ENCODE measurements around the gene CCDC6. TPM values are rescaled to one million over a fixed set of nuclear protein-coding genes. Genes with fewer than 3 reads are reported as not detected.
"Not testable (repeated sequence)": the region's sequence is repeated elsewhere in the genome, so short reads cannot be mapped to it uniquely, and the experiment has no call there.

The CCDC6 gene
- total RNA-seq, 1 experiment from 2014 or later = 91.9 TPM

DNA sequence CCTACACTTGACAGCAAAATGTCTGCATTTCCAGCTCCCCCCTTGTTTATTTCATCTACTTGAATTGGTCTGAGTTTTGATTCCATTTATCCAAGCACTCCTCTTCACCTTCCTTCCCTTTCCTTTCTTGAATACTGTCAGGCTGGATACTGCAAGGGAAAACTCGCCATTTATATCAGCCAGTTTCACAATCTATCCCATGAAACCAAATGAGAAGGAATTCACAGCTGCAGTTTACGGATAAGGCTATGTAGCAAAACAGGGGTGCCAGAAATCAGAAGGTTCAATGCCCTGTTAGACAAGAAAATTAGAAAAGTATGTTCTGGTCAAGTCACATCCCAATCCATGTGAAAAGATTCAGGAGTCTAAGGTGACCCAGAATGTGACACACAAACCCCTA, 28.1 kb downstream of the CCDC6 start:
- peaks cover 29% of the 10 kb centered on the region for H4K20me1 ChIP-seq (ENCODE audit: insufficient read depth)
- H3K27ac ChIP-seq = no peak overlapping the region
- no peak overlapping the region for H2AFZ ChIP-seq
- no peaks in the 10 kb centered on the region for H3K9me3 ChIP-seq (ENCODE audit: insufficient read depth, low read depth)
- TF ChIP-seq, protein P1, sequence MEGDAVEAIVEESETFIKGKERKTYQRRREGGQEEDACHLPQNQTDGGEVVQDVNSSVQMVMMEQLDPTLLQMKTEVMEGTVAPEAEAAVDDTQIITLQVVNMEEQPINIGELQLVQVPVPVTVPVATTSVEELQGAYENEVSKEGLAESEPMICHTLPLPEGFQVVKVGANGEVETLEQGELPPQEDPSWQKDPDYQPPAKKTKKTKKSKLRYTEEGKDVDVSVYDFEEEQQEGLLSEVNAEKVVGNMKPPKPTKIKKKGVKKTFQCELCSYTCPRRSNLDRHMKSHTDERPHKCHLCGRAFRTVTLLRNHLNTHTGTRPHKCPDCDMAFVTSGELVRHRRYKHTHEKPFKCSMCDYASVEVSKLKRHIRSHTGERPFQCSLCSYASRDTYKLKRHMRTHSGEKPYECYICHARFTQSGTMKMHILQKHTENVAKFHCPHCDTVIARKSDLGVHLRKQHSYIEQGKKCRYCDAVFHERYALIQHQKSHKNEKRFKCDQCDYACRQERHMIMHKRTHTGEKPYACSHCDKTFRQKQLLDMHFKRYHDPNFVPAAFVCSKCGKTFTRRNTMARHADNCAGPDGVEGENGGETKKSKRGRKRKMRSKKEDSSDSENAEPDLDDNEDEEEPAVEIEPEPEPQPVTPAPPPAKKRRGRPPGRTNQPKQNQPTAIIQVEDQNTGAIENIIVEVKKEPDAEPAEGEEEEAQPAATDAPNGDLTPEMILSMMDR (conservative IDR thresholded peaks at IDR 0.05) = no peak
- TF ChIP-seq EZH2 (IDR thresholded peaks at IDR 0.05; ENCODE audit: low read depth) = no peak
- ChIA-PET CTCF (no interaction called here), POLR2A (ENCODE audit: unreplicated experiment) (no interaction called here)
- peaks cover 93% of the 10 kb centered on the region for H3K79me2 ChIP-seq (ENCODE audit: low read depth)
- no peak overlapping the region for H3K4me3 ChIP-seq
- no peak overlapping the region for H3K4me2 ChIP-seq
- DNase-seq = no peak
- no peaks in the 10 kb centered on the region; the same call in 1 of the 2 replicates for H3F3A ChIP-seq (ENCODE audit: insufficient read depth, low read depth)
- no peaks in the 10 kb centered on the region for H3K27me3 ChIP-seq (ENCODE audit: insufficient read depth, low read depth)
- intact Hi-C loops (cut with micrococcal nuclease; ENCODE audit: unreplicated experiment) = no loop called here
- no peaks in the 10 kb centered on the region for H3K4me1 ChIP-seq (replicated peaks; ENCODE audit: insufficient read depth)
- no peaks in the 10 kb centered on the region for H3K36me3 ChIP-seq (ENCODE audit: low read depth)
- no TSS peak for BruUV-seq (replicated peaks)
- no peaks in the 10 kb centered on the region for H3K9me2 ChIP-seq (ENCODE audit: insufficient read depth)

GRCh38 chr10:59877191-59877671, 29.1 kb downstream of the CCDC6 start:
- BruUV-seq (replicated peaks) = no TSS peak
- no peaks in the 10 kb centered on the region for H3K9me3 ChIP-seq (ENCODE audit: insufficient read depth, low read depth)
- no peak for DNase-seq
- no peak overlapping the region for H3K4me3 ChIP-seq
- TF ChIP-seq, protein P1 (conservative IDR thresholded peaks at IDR 0.05) = no peak
- TF ChIP-seq EZH2 (IDR thresholded peaks at IDR 0.05; ENCODE audit: low read depth) = no peak
- no peak overlapping the region for H2AFZ ChIP-seq
- no peaks in the 10 kb centered on the region for H3K9me2 ChIP-seq (ENCODE audit: insufficient read depth)
- no peaks in the 10 kb centered on the region for H3K27me3 ChIP-seq (ENCODE audit: insufficient read depth, low read depth)
- CTCF ChIA-PET = interaction anchor here (1.0 kb wide), 1 partner anchor 12 kb away, joined by 3 read pairs; no protein-coding TSS in a partner anchor
- H3K4me2 ChIP-seq = no peak overlapping the region
- no peaks in the 10 kb centered on the region; the same call in 1 of the 2 replicates for H3F3A ChIP-seq (ENCODE audit: insufficient read depth, low read depth)
- H3K79me2 ChIP-seq (ENCODE audit: low read depth) = peaks cover 96% of the 10 kb centered on the region
- H3K36me3 ChIP-seq (ENCODE audit: low read depth) = no peaks in the 10 kb centered on the region
- peaks cover 32% of the 10 kb centered on the region for H4K20me1 ChIP-seq (ENCODE audit: insufficient read depth)
- no peaks in the 10 kb centered on the region for H3K4me1 ChIP-seq (replicated peaks; ENCODE audit: insufficient read depth)
- H3K27ac ChIP-seq = no peak overlapping the region
- POLR2A ChIA-PET (ENCODE audit: unreplicated experiment) = no interaction called here
- intact Hi-C loops (cut with micrococcal nuclease; ENCODE audit: unreplicated experiment) = no loop called here

GRCh38 chr10:59876695-59877094, 29.7 kb downstream of the CCDC6 start:
- CTCF ChIA-PET = interaction anchor here (1.0 kb wide), 1 partner anchor 12 kb away, joined by 3 read pairs; no protein-coding TSS in a partner anchor

DNA sequence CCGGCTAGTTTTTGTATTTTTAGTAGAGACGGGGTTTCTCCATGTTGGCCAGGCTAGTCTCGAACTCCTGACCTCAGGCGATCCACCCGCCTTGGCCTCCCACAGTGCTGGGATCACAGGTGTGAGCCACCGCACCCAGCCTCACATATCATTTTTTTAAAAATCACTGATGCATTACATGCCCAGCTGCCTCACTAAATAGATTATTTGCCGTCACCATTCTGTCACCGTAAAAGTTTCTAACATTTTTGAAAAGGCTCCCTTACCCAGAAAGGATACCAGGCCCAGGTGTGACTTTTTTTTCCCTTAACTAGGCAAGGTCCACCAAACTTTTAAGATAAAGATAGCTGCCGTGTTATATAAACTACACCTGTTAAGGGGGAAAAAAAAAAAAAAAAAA, 30.1 kb downstream of the CCDC6 start:
- H3K4me3 ChIP-seq; H3K27me3 ChIP-seq (ENCODE audit: insufficient read depth, low read depth); H3K4me2 ChIP-seq; H2AFZ ChIP-seq; intact Hi-C loops (cut with micrococcal nuclease; ENCODE audit: unreplicated experiment); DNase-seq; H3K9me3 ChIP-seq (ENCODE audit: insufficient read depth, low read depth); H3K4me1 ChIP-seq (replicated peaks; ENCODE audit: insufficient read depth); H3K9me2 ChIP-seq (ENCODE audit: insufficient read depth); H3K27ac ChIP-seq; BruUV-seq (replicated peaks); H3F3A ChIP-seq (ENCODE audit: insufficient read depth, low read depth); H3K36me3 ChIP-seq (ENCODE audit: low read depth): not testable (repeated sequence)
- H3K79me2 ChIP-seq (ENCODE audit: low read depth) = peaks cover 100% of the 10 kb centered on the region
- H4K20me1 ChIP-seq (ENCODE audit: insufficient read depth) = peaks cover 37% of the 10 kb centered on the region
- POLR2A ChIA-PET (ENCODE audit: unreplicated experiment) = interaction anchor here (0.6 kb wide), 1 partner anchor 19 kb away, joined by 5 read pairs; no protein-coding TSS in a partner anchor
- CTCF ChIA-PET = interaction anchor here (1.0 kb wide), 1 partner anchor 11 kb away, joined by 3 read pairs; no protein-coding TSS in a partner anchor

More at GRCh38 chr10:59876695-59877094, 29.7 kb downstream of the CCDC6 start:
- no peak for DNase-seq
- Histone ChIP-seq H2AFZ (no peak overlapping the region), H3K4me1 (replicated peaks; ENCODE audit: insufficient read depth) (no peaks in the 10 kb centered on the region), H3K36me3 (ENCODE audit: low read depth) (no peaks in the 10 kb centered on the region), H4K20me1 (ENCODE audit: insufficient read depth) (peaks cover 32% of the 10 kb centered on the region), H3K9me3 (ENCODE audit: insufficient read depth, low read depth) (no peaks in the 10 kb centered on the region), H3K79me2 (ENCODE audit: low read depth) (peaks cover 100% of the 10 kb centered on the region), H3K4me2 (no peak overlapping the region), H3K27me3 (ENCODE audit: insufficient read depth, low read depth) (no peaks in the 10 kb centered on the region), H3K4me3 (no peak overlapping the region), H3K27ac (no peak overlapping the region), H3K9me2 (ENCODE audit: insufficient read depth) (no peaks in the 10 kb centered on the region), H3F3A (ENCODE audit: insufficient read depth, low read depth) (no peaks in the 10 kb centered on the region; the same call in 1 of the 2 replicates)
- TF ChIP-seq, protein P1 (conservative IDR thresholded peaks at IDR 0.05) = no peak
- TF ChIP-seq EZH2 (IDR thresholded peaks at IDR 0.05; ENCODE audit: low read depth) = no peak
- POLR2A ChIA-PET (ENCODE audit: unreplicated experiment) = interaction anchor here (0.6 kb wide), 1 partner anchor 19 kb away, joined by 5 read pairs; no protein-coding TSS in a partner anchor
- intact Hi-C loops (cut with micrococcal nuclease; ENCODE audit: unreplicated experiment) = no loop called here
- BruUV-seq (replicated peaks) = no TSS peak
